Aorta (tissue), 5 donors: ENCODE measurements around the gene ADCYAP1R1. TPM values are rescaled to one million over a fixed set of nuclear protein-coding genes. Genes with fewer than 3 reads are reported as not detected.

Experiments used
- ATAC-seq: fragments of 200-7000 bp; cut with Tn5 transposase; one replicate; pipeline ENCODE4 v1.9.1; 2022; ENCODE audit warnings: moderate library complexity; ENCODE audit not compliant: low FRiP score
- DNase-seq, 2 donors: peaks; one replicate each; pipeline ENCODE4 v3.0.0-alpha.2; 2020
- H3K27ac ChIP-seq, 2 donors: one replicate each; pipeline ENCODE4 v1.5.1; 2013; ENCODE audit warnings: low read length in 2 of 2, mild to moderate bottlenecking in 2 of 2, moderate library complexity in 2 of 2, control low read depth in 1 of 2, inconsistent platforms in 1 of 2, low read depth in 1 of 2
- H3K27me3 ChIP-seq, 2 donors: one replicate each; pipeline ENCODE4 v1.6.1; 2013; ENCODE audit warnings: control low read depth in 1 of 2, low read length in 1 of 2, mild to moderate bottlenecking in 1 of 2, moderate library complexity in 1 of 2; ENCODE audit not compliant: insufficient read depth in 2 of 2, control insufficient read depth in 1 of 2
- H3K36me3 ChIP-seq, 2 donors: one replicate each; pipeline ENCODE4 v1.6.1; 2013; ENCODE audit warnings: control low read depth in 1 of 2, low read length in 1 of 2, mild to moderate bottlenecking in 1 of 2; ENCODE audit not compliant: insufficient read depth in 2 of 2, control insufficient read depth in 1 of 2
- H3K4me1 ChIP-seq, 2 donors: one replicate each; pipeline ENCODE4 v1.6.1; 2013; ENCODE audit warnings: low read length in 2 of 2, control low read depth in 1 of 2, mild to moderate bottlenecking in 1 of 2, moderate library complexity in 1 of 2; ENCODE audit not compliant: insufficient read depth in 2 of 2, control insufficient read depth in 1 of 2
- H3K4me3 ChIP-seq, 2 donors: one replicate each; pipeline ENCODE4 v1.5.1; 2013; ENCODE audit warnings: low read length in 2 of 2, control low read depth in 1 of 2, mild to moderate bottlenecking in 1 of 2
- H3K9me3 ChIP-seq: one replicate; pipeline ENCODE4 v1.6.1; 2013; ENCODE audit warnings: mild to moderate bottlenecking, low read length; ENCODE audit not compliant: control insufficient read depth
- WGBS, 2 donors: extraction: QIAGEN DNeasy Blood & Tissue Kit; methylation state at CpG; one replicate each; pipeline ENCODE4 v1.1.7; 2013; 5-methylcytosine and 5-hydroxymethylcytosine counted together
- intact Hi-C, 2 donors: fragments of 100-400 bp; cut with DNase I; formaldehyde crosslinking; loops; one replicate each; pipeline versions ENCODE4 v1.14.2 to v1.15.0; 2022
- polyA plus RNA-seq, 2 donors: library from polyadenylated mRNA; stranded (reverse); fragments of 200-250 nt; gene quantifications; one replicate each; pipeline ENCODE4 v1.2.3, GENCODE V29; 2013
- total RNA-seq, 2 donors: library from RNA; stranded (reverse); fragmentation: NEBNext Ultra II Directional; extraction: Animal tissue kit (Norgen Biotek cat#: 25700); gene quantifications; one replicate each; pipeline ENCODE4 v1.2.1, GENCODE V29; 2021
- donor health status: healthy with polysubstance abuse.
- donor health status: Bipolar disorder and iron deficiency.
- donor health status: DM: no; HTN: no; CAD: no.
- donor health status: DM: no; HTN: no; CAD: no.
- donor health status: DM: yes; HTN: yes; CAD: no.

The ADCYAP1R1 gene
- total and polyA plus RNA-seq, 4 donors: 1.1 to 6.1 TPM; not detected in 2

- intact Hi-C loops: no loop called here
- Histone ChIP-seq H3K9me3 (no peaks in the 10 kb centered on the region), H3K4me3 (no peak overlapping the region), H3K36me3 (no peaks in the 10 kb centered on the region), H3K27me3 (no peaks in the 10 kb centered on the region), H3K27ac (no peak overlapping the region), H3K4me1 (no peaks in the 10 kb centered on the region)
- DNase-seq (peak in 1 of 2 donors; percentile 51), ATAC-seq (no peak)
- 78 to 86% methylated on average over 5 of the region's 5 CpGs for WGBS, 2 donors
Measured at GRCh38 chr7:31017721-31018120, 34.4 kb upstream of the ADCYAP1R1 start.

- WGBS, 2 donors: 91 to 100% methylated on average over 1 of the region's 1 CpG
- DNase-seq: peak in 1 of 2 donors; percentile 26
- no peak for ATAC-seq
- Histone ChIP-seq H3K27ac (no peak overlapping the region), H3K4me1 (no peaks in the 10 kb centered on the region), H3K27me3 (no peaks in the 10 kb centered on the region), H3K4me3 (no peak overlapping the region), H3K9me3 (no peaks in the 10 kb centered on the region), H3K36me3 (no peaks in the 10 kb centered on the region)
- intact Hi-C loops: no loop called here
Measured at GRCh38 chr7:31019509-31019908, 32.6 kb upstream of the ADCYAP1R1 start.

DNA sequence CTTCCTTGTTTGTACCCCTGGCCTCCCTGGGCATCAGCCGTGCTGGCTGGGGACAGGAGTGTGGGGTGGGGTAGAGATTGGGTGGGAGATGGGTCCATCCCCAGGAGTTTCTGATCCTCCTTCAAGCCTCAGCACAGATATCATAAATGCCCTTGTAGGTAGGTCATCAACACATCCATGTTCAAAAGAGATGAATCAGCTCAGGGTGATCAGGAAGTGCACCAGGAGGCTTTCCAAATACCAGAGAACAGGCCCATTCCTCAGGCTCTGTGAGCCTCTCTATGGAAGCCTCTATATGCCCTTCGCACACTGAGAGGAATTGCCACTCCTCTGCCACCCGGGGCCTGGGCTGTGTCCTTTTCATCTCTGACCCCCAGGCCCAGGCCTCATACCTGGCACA is 31.9 kb upstream of the ADCYAP1R1 start:
- H3K4me3 ChIP-seq: no peak overlapping the region
- no peak for DNase-seq
- no peak for ATAC-seq
- no peak overlapping the region for H3K27ac ChIP-seq
- no peaks in the 10 kb centered on the region for H3K27me3 ChIP-seq
- intact Hi-C loops: no loop called here
- 81 to 88% methylated on average over 3 of the region's 3 CpGs for WGBS, 2 donors
- no peaks in the 10 kb centered on the region for H3K9me3 ChIP-seq
- no peaks in the 10 kb centered on the region for H3K36me3 ChIP-seq
- no peaks in the 10 kb centered on the region for H3K4me1 ChIP-seq

GRCh38 chr7:31020652-31021051 is 31.5 kb upstream of the ADCYAP1R1 start:
- H3K36me3 ChIP-seq: no peaks in the 10 kb centered on the region
- H3K9me3 ChIP-seq: no peaks in the 10 kb centered on the region
- peak in 1 of 2 donors; percentile 41 for DNase-seq
- 75% methylated on average over 3 of the region's 3 CpGs for WGBS, 2 donors
- no peak overlapping the region for H3K4me3 ChIP-seq
- intact Hi-C loops: no loop called here
- no peak for ATAC-seq
- no peaks in the 10 kb centered on the region for H3K4me1 ChIP-seq
- H3K27ac ChIP-seq: no peak overlapping the region
- no peaks in the 10 kb centered on the region for H3K27me3 ChIP-seq

DNA sequence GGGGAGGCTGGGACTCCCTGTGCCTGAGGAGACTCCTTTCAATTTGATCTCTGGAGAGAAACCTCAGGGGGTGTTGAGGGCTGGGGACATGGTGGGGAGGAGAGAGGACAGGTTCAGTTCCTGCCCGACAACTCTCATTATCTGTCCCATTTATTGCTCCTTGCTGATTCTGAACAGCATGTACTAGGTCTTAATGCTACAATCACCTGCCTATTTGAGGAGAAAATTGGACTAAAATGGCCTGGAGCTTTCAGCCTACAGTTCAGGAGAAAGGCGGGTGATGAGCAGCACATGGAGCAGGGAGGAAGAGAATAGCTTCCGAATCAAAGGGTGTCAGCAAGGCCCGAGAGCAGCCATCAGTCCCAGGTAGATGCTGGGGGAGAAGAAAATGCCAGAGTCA is 30.0 kb upstream of the ADCYAP1R1 start:
- Histone ChIP-seq H3K4me1 (no peaks in the 10 kb centered on the region), H3K9me3 (no peaks in the 10 kb centered on the region), H3K36me3 (no peaks in the 10 kb centered on the region), H3K4me3 (no peak overlapping the region), H3K27me3 (no peaks in the 10 kb centered on the region), H3K27ac (no peak overlapping the region)
- ATAC-seq: no peak
- intact Hi-C loops: no loop called here
- peak in 1 of 2 donors; percentile 15 for DNase-seq
- 84 to 90% methylated on average over 4 of the region's 4 CpGs for WGBS, 2 donors

DNA sequence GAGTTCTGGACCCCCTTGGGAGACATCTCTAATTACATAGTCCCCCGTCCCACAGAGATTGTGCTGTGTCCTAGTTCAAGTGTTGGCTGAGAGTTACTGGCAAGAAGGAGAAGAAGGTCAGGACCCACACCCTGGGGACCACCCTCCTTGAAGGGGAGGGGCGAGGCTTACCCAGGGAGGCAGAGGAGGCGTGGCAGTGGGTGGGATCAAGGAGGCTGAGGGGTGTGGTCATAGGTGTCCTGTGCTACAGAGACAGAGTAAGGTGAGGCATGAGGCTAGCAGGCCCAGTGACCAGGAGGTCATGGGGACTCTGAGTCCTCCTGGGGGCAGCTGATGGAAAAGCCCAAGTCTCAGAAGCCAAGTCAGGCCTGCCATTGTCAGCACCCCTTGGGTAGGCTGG is 29.4 kb upstream of the ADCYAP1R1 start:
- Histone ChIP-seq H3K27me3 (no peaks in the 10 kb centered on the region), H3K27ac (no peak overlapping the region), H3K4me1 (no peaks in the 10 kb centered on the region), H3K36me3 (no peaks in the 10 kb centered on the region), H3K4me3 (no peak overlapping the region), H3K9me3 (no peaks in the 10 kb centered on the region)
- intact Hi-C loops: no loop called here
- peak in 1 of 2 donors; percentile 35 for DNase-seq
- ATAC-seq: no peak
- WGBS, 2 donors: 86 to 89% methylated on average over 3 of the region's 3 CpGs

GRCh38 chr7:31023877-31024276 is 28.2 kb upstream of the ADCYAP1R1 start:
- Histone ChIP-seq H3K27ac (no peak overlapping the region), H3K27me3 (no peaks in the 10 kb centered on the region), H3K4me3 (no peak overlapping the region), H3K4me1 (no peaks in the 10 kb centered on the region), H3K9me3 (no peaks in the 10 kb centered on the region), H3K36me3 (no peaks in the 10 kb centered on the region)
- ATAC-seq (no peak), DNase-seq (no peak)
- intact Hi-C loops: no loop called here
- 93 to 96% methylated on average over 5 of the region's 5 CpGs for WGBS, 2 donors

DNA sequence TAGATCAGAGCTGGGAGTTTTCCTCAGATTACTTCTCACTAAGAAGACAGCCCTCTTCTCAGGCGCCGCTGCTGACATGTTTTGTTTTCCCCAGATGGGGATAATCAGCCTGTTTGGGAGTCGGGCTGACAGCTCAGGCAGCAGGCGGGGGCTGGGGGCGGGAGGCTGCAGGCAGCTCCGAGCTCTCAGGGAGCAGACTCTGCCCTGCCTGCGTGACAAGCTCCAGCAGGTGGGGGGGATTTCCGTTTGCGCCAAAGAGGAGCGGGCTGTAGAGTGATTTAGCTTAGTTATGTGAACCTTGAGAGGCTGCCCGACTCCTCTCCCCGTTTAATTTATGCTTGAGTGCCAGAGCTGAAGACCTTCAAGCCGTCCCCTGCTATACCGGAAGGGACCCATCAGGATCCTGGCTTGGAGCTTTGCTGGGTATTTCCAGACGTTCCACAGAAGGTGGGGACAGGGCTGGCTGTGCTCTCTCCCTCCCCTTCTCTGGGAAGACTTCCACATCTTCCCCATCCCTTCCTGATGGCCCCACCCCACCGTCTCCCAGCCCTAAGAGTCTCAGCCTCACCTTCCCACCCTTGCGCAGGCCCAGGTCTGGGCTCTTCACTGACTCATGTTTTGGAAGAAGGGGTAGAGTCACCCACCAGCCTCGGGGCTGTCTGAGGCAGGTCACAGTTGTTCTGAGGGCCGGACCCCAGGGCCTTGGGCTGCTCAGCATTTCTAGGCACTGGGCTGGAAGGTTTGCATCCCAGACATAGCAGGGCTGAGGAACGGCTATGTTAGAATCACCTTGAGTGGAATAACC is 24.7 kb upstream of the ADCYAP1R1 start:
- intact Hi-C loops: no loop called here
- Histone ChIP-seq H3K36me3 (no peaks in the 10 kb centered on the region), H3K4me3 (no peak overlapping the region), H3K4me1 (no peaks in the 10 kb centered on the region), H3K27ac (no peak overlapping the region), H3K27me3 (no peaks in the 10 kb centered on the region), H3K9me3 (no peaks in the 10 kb centered on the region)
- DNase-seq: peak in 1 of 2 donors; percentile 72
- no peak for ATAC-seq
- WGBS, 2 donors: 37 to 38% methylated on average over 20 of the region's 20 CpGs

DNA sequence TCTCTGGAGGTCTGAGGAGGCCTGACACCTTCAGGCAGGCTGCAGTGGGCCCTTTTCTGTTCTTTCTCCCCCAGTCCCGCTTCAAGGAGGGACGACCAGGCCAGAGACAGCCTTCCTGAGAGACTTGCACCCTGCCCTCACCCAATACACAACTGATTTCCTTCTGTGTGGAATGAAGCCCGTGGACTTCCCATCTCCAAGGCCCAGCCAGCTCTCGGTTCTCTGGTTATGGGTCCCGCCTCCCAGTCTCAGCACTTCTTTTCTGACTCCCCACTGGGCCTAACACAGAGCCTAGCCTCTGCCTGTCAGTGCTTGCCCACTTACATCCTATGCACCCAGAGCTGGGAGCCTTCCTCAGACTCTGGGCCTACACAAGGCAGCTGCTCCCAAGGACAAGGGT is 24.1 kb upstream of the ADCYAP1R1 start:
- Histone ChIP-seq H3K9me3 (no peaks in the 10 kb centered on the region), H3K27ac (no peak overlapping the region), H3K27me3 (no peaks in the 10 kb centered on the region), H3K4me1 (no peaks in the 10 kb centered on the region), H3K4me3 (no peak overlapping the region), H3K36me3 (no peaks in the 10 kb centered on the region)
- DNase-seq (no peak), ATAC-seq (no peak)
- intact Hi-C loops: no loop called here
- WGBS, 2 donors: 93% methylated on average over 5 of the region's 5 CpGs
